Thyroid gland (tissue), 4 donors: ENCODE measurements around the gene CAMKMT.

Experiments
- CTCF ChIP-seq, 6 experiments: fragments of 200-600 bp in 3 of 6; fragments of 450-650 bp in 3 of 6; sonication (generic) in 3 of 6; IDR thresholded peaks; one replicate each; pipeline ENCODE4 v1.5.1; 2016 to 2019; ENCODE audit warnings: antibody characterized with exemption in 6 of 6, mild to moderate bottlenecking in 2 of 6, inconsistent platforms in 1 of 6, moderate library complexity in 1 of 6
- POLR2A ChIP-seq, 2 donors: fragments of 450-650 bp; IDR thresholded peaks; one replicate each; pipeline ENCODE4 v1.6.1; 2017; ENCODE audit warnings: antibody characterized with exemption in 2 of 2, mild to moderate bottlenecking in 2 of 2, moderate library complexity in 1 of 2

- TF ChIP-seq POLR2A (IDR thresholded peaks at IDR 0.05) (no peak), CTCF (IDR thresholded peaks at IDR 0.05) (no peak)
These were observed 153.7 kb downstream of the CAMKMT start for GRCh38 chr2:44515416-44515815.
